WERI-Rb-1 (cell line): ENCODE measurements around the gene BANF2.
"Not testable (repeated sequence)": the region's sequence is repeated elsewhere in the genome, so short reads cannot be mapped to it uniquely, and the experiment has no call there.

Experiments used
- DNase-seq: peaks from one replicate; pipeline ENCODE4 v3.0.0-alpha.2; 2020
- H3K27ac ChIP-seq: fragments of 250-450 bp; sonication (Bioruptor Pico); 2 replicates; pipeline ENCODE4 v1.5.1; 2020; ENCODE audit warnings: mild to moderate bottlenecking, moderate library complexity
- H3K27me3 ChIP-seq: fragments of 250-450 bp; sonication (Bioruptor Pico); 2 replicates; pipeline ENCODE4 v1.5.1; 2021; ENCODE audit warnings: mild to moderate bottlenecking, low read depth, moderate library complexity; ENCODE audit not compliant: insufficient read depth, severe bottlenecking
- H3K36me3 ChIP-seq: fragments of 250-450 bp; sonication (Bioruptor Pico); 2 replicates; pipeline ENCODE4 v1.5.1; 2020; ENCODE audit warnings: mild to moderate bottlenecking, moderate library complexity
- H3K4me3 ChIP-seq: 2 replicates; pipeline ENCODE4 v1.5.1; 2011; ENCODE audit warnings: low read depth, mild to moderate bottlenecking, control low read depth, low read length
- H3K9me3 ChIP-seq: fragments of 250-450 bp; sonication (Bioruptor Pico); 2 replicates; pipeline ENCODE4 v1.5.1; 2021; ENCODE audit warnings: mild to moderate bottlenecking, moderate library complexity; ENCODE audit not compliant: severe bottlenecking
- TF ChIP-seq, protein P1 (sequence below): IDR thresholded peaks from 2 replicates; pipeline ENCODE4 v1.5.1; 2011; ENCODE audit warnings: low read depth, mild to moderate bottlenecking, control low read depth, inconsistent platforms, low read length

BANF2 gene

DNA sequence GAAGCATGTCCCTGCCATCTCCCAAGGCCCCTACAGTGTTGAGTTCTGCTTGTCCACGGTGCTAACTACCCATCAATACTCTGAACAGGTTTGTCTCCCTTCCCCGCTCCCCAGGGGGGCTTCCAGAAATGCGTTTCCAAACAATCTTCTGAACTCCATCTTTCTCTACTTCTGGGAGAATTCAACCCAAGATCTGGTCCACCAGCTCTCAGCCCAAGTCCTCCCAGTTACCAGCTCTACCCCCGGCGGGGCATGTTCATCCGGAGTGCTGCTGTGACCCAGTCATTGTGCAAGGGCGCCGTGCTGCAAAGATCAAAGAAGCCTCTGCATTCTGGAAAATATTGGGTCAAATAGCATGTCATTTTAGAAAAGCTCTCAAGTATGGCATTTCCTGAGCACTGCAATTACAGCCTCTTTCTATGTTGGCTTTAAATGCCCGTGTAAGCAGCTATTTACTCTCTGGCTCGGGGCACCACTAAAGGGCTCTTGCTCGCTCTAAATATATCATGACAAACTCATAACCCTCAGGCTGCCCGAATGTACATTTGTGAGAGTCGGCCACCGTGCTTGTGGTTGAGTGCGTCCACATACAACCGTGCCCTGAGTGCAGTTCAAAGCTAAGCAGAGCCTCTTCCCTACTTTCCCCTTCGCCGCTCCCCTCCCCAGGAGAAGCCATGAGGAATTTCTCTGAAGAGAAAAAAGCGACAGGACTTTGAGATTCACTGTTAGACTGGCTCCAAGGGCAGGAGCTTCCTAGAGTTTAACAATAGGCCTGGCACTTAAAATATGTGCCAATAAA, 71.6 kb downstream of the BANF2 start:
- no peaks in the 10 kb centered on the region for H3K27me3 ChIP-seq
- DNase-seq: no peak
- TF ChIP-seq, protein P1, sequence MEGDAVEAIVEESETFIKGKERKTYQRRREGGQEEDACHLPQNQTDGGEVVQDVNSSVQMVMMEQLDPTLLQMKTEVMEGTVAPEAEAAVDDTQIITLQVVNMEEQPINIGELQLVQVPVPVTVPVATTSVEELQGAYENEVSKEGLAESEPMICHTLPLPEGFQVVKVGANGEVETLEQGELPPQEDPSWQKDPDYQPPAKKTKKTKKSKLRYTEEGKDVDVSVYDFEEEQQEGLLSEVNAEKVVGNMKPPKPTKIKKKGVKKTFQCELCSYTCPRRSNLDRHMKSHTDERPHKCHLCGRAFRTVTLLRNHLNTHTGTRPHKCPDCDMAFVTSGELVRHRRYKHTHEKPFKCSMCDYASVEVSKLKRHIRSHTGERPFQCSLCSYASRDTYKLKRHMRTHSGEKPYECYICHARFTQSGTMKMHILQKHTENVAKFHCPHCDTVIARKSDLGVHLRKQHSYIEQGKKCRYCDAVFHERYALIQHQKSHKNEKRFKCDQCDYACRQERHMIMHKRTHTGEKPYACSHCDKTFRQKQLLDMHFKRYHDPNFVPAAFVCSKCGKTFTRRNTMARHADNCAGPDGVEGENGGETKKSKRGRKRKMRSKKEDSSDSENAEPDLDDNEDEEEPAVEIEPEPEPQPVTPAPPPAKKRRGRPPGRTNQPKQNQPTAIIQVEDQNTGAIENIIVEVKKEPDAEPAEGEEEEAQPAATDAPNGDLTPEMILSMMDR: no peak
- H3K4me3 ChIP-seq: no peak overlapping the region
- H3K36me3 ChIP-seq: no peaks in the 10 kb centered on the region
- no peak overlapping the region for H3K27ac ChIP-seq
- H3K9me3 ChIP-seq: no peaks in the 10 kb centered on the region

DNA sequence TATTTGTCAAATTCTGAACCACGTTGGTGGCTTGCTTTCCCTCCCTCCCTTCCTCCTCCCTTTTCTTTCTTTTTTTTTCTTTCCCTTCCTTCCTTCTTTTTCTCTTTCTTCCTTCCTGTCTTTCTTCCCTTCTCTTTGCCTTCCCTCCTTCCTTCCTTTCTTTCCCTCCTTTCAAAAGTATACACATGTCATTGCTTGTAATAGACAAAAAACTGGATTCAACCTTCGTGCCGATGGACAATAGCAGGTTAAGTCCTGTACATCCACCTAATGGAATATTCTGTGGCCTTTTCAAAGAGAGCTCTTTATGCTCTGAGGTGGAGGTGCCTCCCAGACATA, 72.2 kb downstream of the BANF2 start:
- no peak for DNase-seq

DNA sequence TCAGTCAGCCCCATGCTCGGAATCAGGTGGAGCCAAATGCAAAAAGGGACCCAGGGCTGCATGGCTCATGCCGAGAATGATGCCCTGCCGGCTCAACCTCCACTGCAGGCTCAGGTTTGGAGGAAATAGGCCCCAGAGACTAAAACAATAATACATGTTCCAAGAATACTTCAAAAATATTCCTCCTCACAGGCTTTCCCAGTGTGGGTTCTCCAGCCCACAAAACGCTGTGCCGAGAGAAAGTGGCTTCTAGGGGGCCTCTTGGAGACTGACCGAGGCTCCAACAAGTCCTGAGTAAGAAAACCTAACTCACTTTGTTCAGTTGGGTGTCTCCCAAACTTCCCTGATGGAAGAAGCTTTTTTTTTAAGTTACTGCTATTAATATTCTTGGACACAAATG, 73.9 kb downstream of the BANF2 start:
- no peak overlapping the region for H3K4me3 ChIP-seq
- H3K27ac ChIP-seq: no peak overlapping the region
- H3K36me3 ChIP-seq: no peaks in the 10 kb centered on the region
- DNase-seq: no peak
- H3K9me3 ChIP-seq: no peaks in the 10 kb centered on the region
- H3K27me3 ChIP-seq: no peaks in the 10 kb centered on the region
- TF ChIP-seq, protein P1: no peak

More for the DNA sequence above, 72.2 kb downstream of the BANF2 start:
- no peaks in the 10 kb centered on the region for H3K36me3 ChIP-seq
- no peaks in the 10 kb centered on the region for H3K9me3 ChIP-seq
- no peaks in the 10 kb centered on the region for H3K27me3 ChIP-seq
- H3K27ac ChIP-seq: no peak overlapping the region
- no peak overlapping the region for H3K4me3 ChIP-seq
- TF ChIP-seq, protein P1: no peak

DNA sequence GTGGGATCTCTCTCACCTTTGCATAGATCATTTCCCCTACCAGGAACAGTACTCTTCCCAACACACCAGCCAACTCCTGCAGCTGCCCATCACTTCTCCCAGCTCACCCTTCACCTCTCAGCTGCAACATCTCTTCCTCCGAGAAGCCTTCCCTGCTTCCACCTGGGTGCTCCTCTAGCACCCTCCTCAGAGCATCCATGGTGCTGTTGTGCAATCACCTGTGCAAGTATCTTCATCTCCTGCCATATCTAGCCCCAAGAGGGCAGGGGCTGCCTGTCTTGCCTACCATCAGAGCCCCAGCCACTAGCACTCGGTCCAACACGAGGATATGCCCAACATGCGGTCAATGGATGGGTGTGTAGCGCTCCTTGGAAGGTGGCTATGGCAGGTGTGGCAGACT, 75.8 kb downstream of the BANF2 start:
- Histone ChIP-seq H3K36me3 (no peaks in the 10 kb centered on the region), H3K4me3 (no peak overlapping the region), H3K9me3 (no peaks in the 10 kb centered on the region), H3K27ac (no peak overlapping the region), H3K27me3 (no peaks in the 10 kb centered on the region)
- TF ChIP-seq, protein P1: no peak
- DNase-seq: no peak

DNA sequence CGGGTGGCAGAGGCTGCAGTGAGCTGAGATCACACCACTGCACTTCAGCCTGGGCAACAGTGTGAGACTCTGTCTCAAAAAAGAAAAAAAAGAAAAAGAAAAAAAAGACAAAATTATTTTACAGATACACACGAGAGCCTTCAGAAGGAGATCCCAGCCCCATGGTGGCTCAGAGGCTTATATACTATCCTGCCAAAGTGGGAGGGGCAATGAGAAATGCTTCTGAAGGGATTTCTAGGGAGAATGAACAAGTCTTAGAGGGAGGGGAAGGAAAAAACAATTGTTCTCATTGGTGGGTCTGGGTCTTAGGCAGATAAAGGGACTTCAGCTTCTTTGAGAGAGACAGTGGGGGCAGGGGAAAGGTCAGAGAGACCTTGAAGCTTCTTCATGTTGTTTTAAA, 76.8 kb downstream of the BANF2 start:
- Histone ChIP-seq H3K27me3 (no peaks in the 10 kb centered on the region), H3K36me3 (no peaks in the 10 kb centered on the region), H3K9me3 (no peaks in the 10 kb centered on the region), H3K4me3 (no peak overlapping the region), H3K27ac (no peak overlapping the region)
- TF ChIP-seq, protein P1: no peak
- no peak for DNase-seq

DNA sequence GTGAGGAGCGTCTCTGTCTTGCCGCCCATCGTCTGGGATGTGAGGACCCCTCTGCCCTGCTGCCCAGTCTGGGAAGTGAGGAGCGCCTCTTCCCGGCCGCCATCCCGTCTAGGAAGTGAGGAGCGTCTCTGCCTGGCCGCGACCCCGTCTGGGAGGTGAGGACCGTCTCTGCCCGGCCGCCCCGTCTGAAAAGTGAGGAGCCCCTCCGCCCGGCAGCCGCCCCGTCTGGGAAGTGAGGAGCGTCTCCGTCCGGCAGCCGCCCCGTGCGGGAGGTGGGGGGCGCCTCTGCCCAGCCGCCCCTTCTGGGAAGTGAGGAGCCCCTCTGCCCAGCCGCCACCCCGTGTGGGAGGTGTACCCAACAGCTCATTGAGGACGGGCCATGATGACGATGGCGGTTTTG, 79.2 kb downstream of the BANF2 start:
- H3K36me3 ChIP-seq, DNase-seq, H3K27me3 ChIP-seq, H3K27ac ChIP-seq, H3K9me3 ChIP-seq, H3K4me3 ChIP-seq: not testable (repeated sequence)
